Epithelial cell of proximal tubule (primary cell): ENCODE data around the gene UBN1. TPM values are rescaled to one million over a fixed set of nuclear protein-coding genes. Genes with fewer than 3 reads are reported as not detected.

ENCODE experiments used
- DNase-seq: peaks from one replicate; pipeline ENCODE4 v3.0.0-alpha.2; 2011; ENCODE audit warnings: low read depth
- H3K4me3 ChIP-seq: 2 replicates; pipeline ENCODE4 v1.5.1; 2011; ENCODE audit warnings: low read depth, mild to moderate bottlenecking, low read length
- total RNA-seq: library from RNA; depleted of rRNA; stranded (reverse); fragments of >200 nt; gene quantifications from 2 replicates; pipeline ENCODE4 v1.2.3, GENCODE V29; 2015
- TF ChIP-seq, protein P1 (sequence below): conservative IDR thresholded peaks from 2 replicates; pipeline ENCODE4 v1.5.1; 2012; ENCODE audit warnings: low read depth, mild to moderate bottlenecking, low read length

UBN1 gene
- total RNA-seq, 1 donor from 2014 or later: 24.5 TPM

DNA sequence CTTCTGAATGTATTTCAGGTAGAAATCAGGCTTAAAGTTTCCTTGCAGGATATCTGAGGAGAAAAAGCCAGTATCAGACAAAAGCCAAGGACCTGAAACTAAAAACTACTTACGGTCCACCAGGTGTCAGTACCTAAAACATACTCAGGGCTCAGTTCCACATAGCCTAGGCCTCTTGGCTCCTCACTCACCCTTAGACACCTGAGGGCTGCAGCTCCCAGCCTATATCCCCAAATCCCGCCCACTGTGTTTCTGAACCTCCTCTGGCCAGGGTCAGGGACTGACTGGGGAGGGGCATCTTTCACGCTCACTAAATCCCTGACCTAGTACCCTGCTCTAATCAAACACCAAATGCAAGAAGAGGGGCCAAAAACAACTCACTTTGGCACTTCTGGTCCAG is 36.0 kb upstream of the UBN1 start:
- no peak overlapping the region for H3K4me3 ChIP-seq
- TF ChIP-seq, protein P1, sequence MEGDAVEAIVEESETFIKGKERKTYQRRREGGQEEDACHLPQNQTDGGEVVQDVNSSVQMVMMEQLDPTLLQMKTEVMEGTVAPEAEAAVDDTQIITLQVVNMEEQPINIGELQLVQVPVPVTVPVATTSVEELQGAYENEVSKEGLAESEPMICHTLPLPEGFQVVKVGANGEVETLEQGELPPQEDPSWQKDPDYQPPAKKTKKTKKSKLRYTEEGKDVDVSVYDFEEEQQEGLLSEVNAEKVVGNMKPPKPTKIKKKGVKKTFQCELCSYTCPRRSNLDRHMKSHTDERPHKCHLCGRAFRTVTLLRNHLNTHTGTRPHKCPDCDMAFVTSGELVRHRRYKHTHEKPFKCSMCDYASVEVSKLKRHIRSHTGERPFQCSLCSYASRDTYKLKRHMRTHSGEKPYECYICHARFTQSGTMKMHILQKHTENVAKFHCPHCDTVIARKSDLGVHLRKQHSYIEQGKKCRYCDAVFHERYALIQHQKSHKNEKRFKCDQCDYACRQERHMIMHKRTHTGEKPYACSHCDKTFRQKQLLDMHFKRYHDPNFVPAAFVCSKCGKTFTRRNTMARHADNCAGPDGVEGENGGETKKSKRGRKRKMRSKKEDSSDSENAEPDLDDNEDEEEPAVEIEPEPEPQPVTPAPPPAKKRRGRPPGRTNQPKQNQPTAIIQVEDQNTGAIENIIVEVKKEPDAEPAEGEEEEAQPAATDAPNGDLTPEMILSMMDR: no peak
- DNase-seq: no peak

DNA sequence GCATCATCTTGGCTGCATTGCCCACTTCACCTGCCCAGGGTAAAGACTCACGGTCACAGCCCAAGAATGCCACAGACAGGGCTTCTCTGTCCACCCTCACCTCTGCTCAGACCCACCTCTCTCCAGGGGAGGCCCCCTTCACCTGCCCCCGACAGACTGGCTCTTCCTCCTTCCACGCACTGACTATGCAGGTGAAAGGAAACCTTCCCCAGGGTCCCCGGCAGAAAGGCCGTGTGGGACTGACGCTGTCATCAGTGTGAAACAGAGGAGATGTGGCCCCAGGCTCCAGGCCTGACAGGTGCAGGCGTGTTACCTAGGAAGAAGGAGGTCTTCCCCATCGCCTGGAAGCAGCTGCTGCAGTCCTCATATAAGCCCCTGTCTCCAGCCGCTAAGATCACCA is 35.5 kb upstream of the UBN1 start:
- TF ChIP-seq, protein P1: no peak
- DNase-seq: no peak
- no peak overlapping the region for H3K4me3 ChIP-seq

DNA sequence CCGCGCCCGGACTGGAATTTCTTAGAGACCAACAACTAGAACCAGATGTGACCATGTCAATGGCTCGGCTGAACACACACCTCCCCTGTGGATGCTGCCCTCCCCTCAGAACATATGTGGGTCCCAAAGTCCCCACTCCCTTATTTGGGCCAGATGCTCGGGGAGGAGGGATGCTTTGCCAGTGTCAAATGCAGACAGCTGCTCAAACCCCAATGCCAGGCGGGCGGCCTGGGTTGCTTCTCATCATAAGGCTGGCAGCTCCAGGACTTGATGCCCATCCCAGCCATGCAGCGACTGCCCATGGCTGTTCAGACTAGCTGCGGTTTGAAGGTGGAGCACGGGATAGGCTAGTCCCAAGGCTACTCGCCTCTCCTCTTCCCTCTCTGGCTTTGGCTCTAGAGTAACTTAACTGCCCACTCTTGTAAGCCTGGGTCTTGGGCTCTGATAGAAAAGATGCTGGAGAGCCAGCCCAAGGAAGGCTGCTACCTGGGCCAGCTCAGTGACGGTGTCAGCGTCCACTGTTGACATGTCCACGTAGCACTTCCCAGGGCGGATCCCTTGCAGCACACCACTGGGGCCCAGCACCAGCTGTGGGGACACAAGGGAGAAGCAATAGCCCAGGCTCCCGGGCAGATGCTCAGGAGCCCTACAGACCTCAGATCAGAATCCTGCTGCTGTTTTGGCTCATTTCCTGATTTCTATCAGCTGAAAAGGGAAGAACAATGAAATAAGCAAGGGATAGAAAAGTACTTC is 33.9 kb upstream of the UBN1 start:
- TF ChIP-seq, protein P1: no peak
- no peak for DNase-seq
- H3K4me3 ChIP-seq: no peak overlapping the region

DNA sequence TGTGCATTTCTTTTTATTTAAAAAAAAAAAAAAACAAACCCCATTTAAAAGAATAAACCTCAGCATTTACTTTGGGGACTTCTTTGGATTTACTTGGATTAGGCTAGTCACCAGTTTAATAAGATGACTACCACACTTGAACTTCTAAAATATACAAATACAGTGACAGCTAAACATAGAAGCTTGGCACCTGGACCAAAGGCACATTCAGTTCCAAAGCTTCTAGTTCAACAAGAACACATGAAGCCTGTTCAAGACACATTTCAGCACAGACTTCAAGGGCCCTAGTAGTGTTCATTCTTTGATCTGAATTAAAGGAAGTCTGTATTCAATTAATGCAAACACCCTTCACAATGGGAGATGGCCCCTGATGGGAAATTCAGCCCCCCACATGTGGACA is 33.2 kb upstream of the UBN1 start:
- TF ChIP-seq, protein P1: no peak
- no peak overlapping the region for H3K4me3 ChIP-seq
- no peak for DNase-seq

DNA sequence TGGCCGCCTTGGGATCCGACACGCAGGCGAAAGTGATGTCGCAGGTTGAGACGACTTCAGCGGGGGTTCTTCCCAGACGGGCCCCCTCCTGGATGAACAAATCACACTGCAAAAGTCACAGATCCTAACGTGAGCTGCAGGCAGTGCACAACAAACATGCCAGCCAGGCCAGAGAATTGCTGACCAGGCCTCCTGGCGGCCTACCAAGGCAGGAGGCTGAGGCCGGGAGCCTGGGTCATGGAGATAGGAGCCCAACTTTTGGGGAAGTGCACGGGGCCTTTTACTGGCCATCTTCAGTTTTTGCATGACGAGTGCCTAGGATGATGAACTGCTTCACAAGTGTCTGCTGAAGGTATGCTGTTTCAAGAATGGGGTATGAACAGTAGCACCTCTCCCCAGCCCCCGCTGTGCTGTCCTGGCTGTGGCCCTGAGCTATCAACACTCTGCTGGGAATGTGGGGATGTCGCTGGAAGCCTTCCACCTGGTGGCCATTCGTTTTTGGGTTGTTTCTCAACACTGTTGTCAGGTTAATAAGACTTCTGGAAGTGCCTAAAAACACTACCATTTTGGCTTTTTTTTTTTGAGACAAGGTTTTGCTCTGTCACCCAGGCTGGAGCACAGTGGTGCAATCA is 32.6 kb upstream of the UBN1 start:
- DNase-seq: no peak
- H3K4me3 ChIP-seq: no peak overlapping the region
- TF ChIP-seq, protein P1: no peak

DNA sequence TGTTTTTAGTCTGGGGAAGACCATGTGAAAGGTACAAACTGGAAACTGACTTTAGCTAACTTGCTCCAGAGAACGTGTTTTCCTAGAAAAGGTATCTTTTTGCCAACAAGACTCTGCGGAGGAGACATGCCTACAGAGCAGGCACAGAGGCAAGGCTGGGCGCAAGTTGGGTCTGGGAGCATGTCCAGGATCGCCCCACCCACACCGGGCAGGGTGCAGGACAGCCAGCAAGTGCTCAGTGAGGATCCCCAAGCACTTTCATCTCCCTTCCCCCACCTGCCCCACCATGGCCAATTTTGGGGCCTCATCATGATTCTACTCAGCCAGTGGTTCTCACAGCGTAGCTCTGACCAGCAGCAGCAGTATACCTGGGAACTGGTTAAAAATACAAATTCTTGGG is 26.6 kb upstream of the UBN1 start:
- TF ChIP-seq, protein P1: no peak
- H3K4me3 ChIP-seq: no peak overlapping the region
- no peak for DNase-seq

DNA sequence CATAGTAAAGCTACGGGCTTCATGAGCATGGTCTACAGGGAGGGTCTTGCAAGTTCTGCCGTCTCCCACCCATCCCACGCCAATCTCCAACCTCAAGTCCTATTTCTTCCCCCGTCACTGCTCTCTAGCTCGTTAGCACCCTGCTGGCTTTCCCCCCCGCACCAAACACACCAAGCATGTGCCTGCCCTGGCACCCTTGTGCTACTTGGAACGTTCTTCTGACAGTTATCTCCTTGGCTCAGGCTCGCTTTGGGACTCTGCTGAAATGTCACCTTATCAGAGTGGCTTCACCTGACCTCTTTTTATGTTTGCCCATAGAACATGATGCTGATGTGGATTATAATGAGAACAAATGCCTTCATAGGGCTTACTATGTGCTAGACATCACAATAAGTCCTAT is 22.1 kb upstream of the UBN1 start:
- DNase-seq: no peak
- TF ChIP-seq, protein P1: no peak
- no peak overlapping the region for H3K4me3 ChIP-seq
